ENCODE measurements around the gene ARL9. TPM values are rescaled to one million over a fixed set of nuclear protein-coding genes. Genes with fewer than 3 reads are reported as not detected.

The ARL9 gene
- total and polyA plus RNA-seq, 9 of the 15 experiments (the other 6 are each of a cell fraction or from before 2014, with no cell fraction given): 0.10 to 0.15 (median 0.11) TPM; not detected in 6

- TF ChIP-seq CLOCK (CRISPR knock-in tag; IDR thresholded peaks at IDR 0.05; ENCODE audit: borderline replicate concordance): no peak
Observed at GRCh38 chr4:56570041-56570440, 64.5 kb downstream of the ARL9 start (continued).

Other genes starting within 250 kb of the ARL9 start
- 7.7 and 11.1 TPM in 2 replicates for gene AASDH, start 118.3 kb upstream of the ARL9 start, total RNA-seq (2014; rRNA removed)
- gene AASDH, start 118.3 kb upstream of the ARL9 start, total RNA-seq (2014; rRNA removed; fragmentation: Illumina TruSeq; extraction: Trizol): 16.2 and 19.7 TPM in 2 replicates
- gene AASDH, start 118.3 kb upstream of the ARL9 start, total RNA-seq (2015; rRNA removed; fragmentation: Illumina TruSeq; extraction: Trizol): 12.6 and 13.7 TPM in 2 replicates
- 9.3 and 14.1 TPM in 2 replicates for gene AASDH, start 118.3 kb upstream of the ARL9 start, total RNA-seq (2021)
- gene AASDH, start 118.3 kb upstream of the ARL9 start, polyA plus RNA-seq (2011; rRNA removed): 20.3 and 25.0 TPM in 2 replicates
- gene AASDH, start 118.3 kb upstream of the ARL9 start, polyA plus RNA-seq (2014; fragmentation: Illumina TruSeq; extraction: Trizol): 11.2 and 11.4 TPM in 2 replicates
- gene AASDH, start 118.3 kb upstream of the ARL9 start, polyA plus RNA-seq (2014; fragmentation: Nextera tagmentation; extraction: Ambion mirVana): 10 to 100 TPM; 16.8 to 29.7 TPM
- 8.6 and 8.8 TPM in 2 replicates for gene AASDH, start 118.3 kb upstream of the ARL9 start, polyA plus RNA-seq (2014; rRNA removed)
- gene PPAT, start 70.2 kb upstream of the ARL9 start, total RNA-seq (2014; rRNA removed): 45.7 and 50.3 TPM in 2 replicates
- 70.9 and 73.9 TPM in 2 replicates for gene PPAT, start 70.2 kb upstream of the ARL9 start, total RNA-seq (2014; rRNA removed; fragmentation: Illumina TruSeq; extraction: Trizol)
- gene PPAT, start 70.2 kb upstream of the ARL9 start, total RNA-seq (2015; rRNA removed; fragmentation: Illumina TruSeq; extraction: Trizol): 52.1 and 55.4 TPM in 2 replicates
- gene PPAT, start 70.2 kb upstream of the ARL9 start, total RNA-seq (2021): 75.5 and 75.8 TPM in 2 replicates
- gene PPAT, start 70.2 kb upstream of the ARL9 start, polyA plus RNA-seq (2011; rRNA removed): 59.3 and 64.8 TPM in 2 replicates
- gene PPAT, start 70.2 kb upstream of the ARL9 start, polyA plus RNA-seq (2014; fragmentation: Illumina TruSeq; extraction: Trizol): 53.3 and 57.2 TPM in 2 replicates
- 10 to 100 TPM; 49.3 to 55.5 TPM for gene PPAT, start 70.2 kb upstream of the ARL9 start, polyA plus RNA-seq (2014; fragmentation: Nextera tagmentation; extraction: Ambion mirVana)
- gene PPAT, start 70.2 kb upstream of the ARL9 start, polyA plus RNA-seq (2014; rRNA removed): 36.2 and 41.7 TPM in 2 replicates
- 127 and 147 TPM in 2 replicates for gene PAICS, start 69.5 kb upstream of the ARL9 start, total RNA-seq (2014; rRNA removed)
- 302 and 365 TPM in 2 replicates for gene PAICS, start 69.5 kb upstream of the ARL9 start, total RNA-seq (2014; rRNA removed; fragmentation: Illumina TruSeq; extraction: Trizol)
- 247 and 260 TPM in 2 replicates for gene PAICS, start 69.5 kb upstream of the ARL9 start, total RNA-seq (2015; rRNA removed; fragmentation: Illumina TruSeq; extraction: Trizol)
- 387 and 392 TPM in 2 replicates for gene PAICS, start 69.5 kb upstream of the ARL9 start, total RNA-seq (2021)
- 467 and 587 TPM in 2 replicates for gene PAICS, start 69.5 kb upstream of the ARL9 start, polyA plus RNA-seq (2011; rRNA removed)
- 399 and 469 TPM in 2 replicates for gene PAICS, start 69.5 kb upstream of the ARL9 start, polyA plus RNA-seq (2014; fragmentation: Illumina TruSeq; extraction: Trizol)
- gene PAICS, start 69.5 kb upstream of the ARL9 start, polyA plus RNA-seq (2014; fragmentation: Nextera tagmentation; extraction: Ambion mirVana): 100 to 1,000 TPM; 385 to 490 TPM
- gene PAICS, start 69.5 kb upstream of the ARL9 start, polyA plus RNA-seq (2014; rRNA removed): 353 and 354 TPM in 2 replicates
- gene SRP72, start 38.2 kb upstream of the ARL9 start, total RNA-seq (2014; rRNA removed): 142 and 175 TPM in 2 replicates
- gene SRP72, start 38.2 kb upstream of the ARL9 start, total RNA-seq (2014; rRNA removed; fragmentation: Illumina TruSeq; extraction: Trizol): 178 and 198 TPM in 2 replicates
- 143 and 155 TPM in 2 replicates for gene SRP72, start 38.2 kb upstream of the ARL9 start, total RNA-seq (2015; rRNA removed; fragmentation: Illumina TruSeq; extraction: Trizol)
- 202 and 205 TPM in 2 replicates for gene SRP72, start 38.2 kb upstream of the ARL9 start, total RNA-seq (2021)
- gene SRP72, start 38.2 kb upstream of the ARL9 start, polyA plus RNA-seq (2011; rRNA removed): 145 and 208 TPM in 2 replicates
- gene SRP72, start 38.2 kb upstream of the ARL9 start, polyA plus RNA-seq (2014; fragmentation: Illumina TruSeq; extraction: Trizol): 185 and 311 TPM in 2 replicates
- gene SRP72, start 38.2 kb upstream of the ARL9 start, polyA plus RNA-seq (2014; fragmentation: Nextera tagmentation; extraction: Ambion mirVana): 100 to 1,000 TPM; 300 to 341 TPM
- gene SRP72, start 38.2 kb upstream of the ARL9 start, polyA plus RNA-seq (2014; rRNA removed): 96.2 and 124 TPM in 2 replicates
- gene HOPX, start 175.5 kb downstream of the ARL9 start, total RNA-seq (2014; rRNA removed): not detected in 2 replicates
- not detected in 2 replicates for gene HOPX, start 175.5 kb downstream of the ARL9 start, total RNA-seq (2014; rRNA removed; fragmentation: Illumina TruSeq; extraction: Trizol)
- gene HOPX, start 175.5 kb downstream of the ARL9 start, total RNA-seq (2015; rRNA removed; fragmentation: Illumina TruSeq; extraction: Trizol): not detected in 2 replicates
- gene HOPX, start 175.5 kb downstream of the ARL9 start, total RNA-seq (2021): 0.24 and 0.27 TPM in 2 replicates
- not detected in 2 replicates for gene HOPX, start 175.5 kb downstream of the ARL9 start, polyA plus RNA-seq (2011; rRNA removed)
- gene HOPX, start 175.5 kb downstream of the ARL9 start, polyA plus RNA-seq (2014; fragmentation: Illumina TruSeq; extraction: Trizol): not detected in 2 replicates
- gene HOPX, start 175.5 kb downstream of the ARL9 start, polyA plus RNA-seq (2014; fragmentation: Nextera tagmentation; extraction: Ambion mirVana): not detected
- not detected in 2 replicates for gene HOPX, start 175.5 kb downstream of the ARL9 start, polyA plus RNA-seq (2014; rRNA removed)

Measured in K562 (cell line).